Thyroid gland (tissue), 4 donors: ENCODE data around the gene PLXNB3. TPM values are rescaled to one million over a fixed set of nuclear protein-coding genes. Genes with fewer than 3 reads are reported as not detected.
"Not testable (repeated sequence)": the region's sequence is repeated elsewhere in the genome, so short reads cannot be mapped to it uniquely, and the experiment has no call there.

ENCODE experiments used
- DNase-seq, 2 donors: peaks; one replicate each; pipeline ENCODE4 v3.0.0-alpha.2; 2019
- H3K27ac ChIP-seq, 3 donors: fragments of 200-600 bp; sonication (generic); 1 replicate in 2 of 3; 2 replicates in 1 of 3; pipeline ENCODE4 v1.5.1; 2016 to 2019; ENCODE audit warnings: mild to moderate bottlenecking in 1 of 3, moderate library complexity in 1 of 3
- H3K27me3 ChIP-seq: fragments of 200-600 bp; sonication (generic); one replicate; pipeline ENCODE4 v1.5.1; 2019
- H3K36me3 ChIP-seq, 2 donors: fragments of 200-600 bp; sonication (generic); one replicate each; pipeline ENCODE4 v1.5.1; 2016 to 2019
- H3K4me1 ChIP-seq, 2 donors: fragments of 200-600 bp; sonication (generic); one replicate each; pipeline ENCODE4 v1.5.1; 2017 to 2019
- H3K4me3 ChIP-seq, 3 donors: fragments of 200-600 bp; sonication (generic); replicated peaks in 1 of 3; 1 replicate in 2 of 3; 2 replicates in 1 of 3; pipeline ENCODE4 v1.5.1; 2016; ENCODE audit warnings: mild to moderate bottlenecking in 1 of 3
- H3K9me3 ChIP-seq: fragments of 200-600 bp; sonication (generic); one replicate; pipeline ENCODE4 v1.5.1; 2017
- POLR2A ChIP-seq, 2 donors: fragments of 450-650 bp; IDR thresholded peaks; one replicate each; pipeline ENCODE4 v1.6.1; 2017; ENCODE audit warnings: antibody characterized with exemption in 2 of 2, mild to moderate bottlenecking in 2 of 2, moderate library complexity in 1 of 2
- WGBS, 2 donors: methylation state at CpG; one replicate each; pipeline ENCODE4 v1.1.5; 2017; 5-methylcytosine and 5-hydroxymethylcytosine counted together
- intact Hi-C: fragments of 100-400 bp; cut with DNase I; formaldehyde crosslinking; loops from one replicate; pipeline ENCODE4 v1.15.1; 2023
- total RNA-seq, 4 donors: library from RNA; depleted of rRNA; stranded (reverse); fragments of >200 nt; gene quantifications; one replicate each; pipeline ENCODE4 v1.2.3, GENCODE V29; 2016
- TF ChIP-seq, protein P1 (sequence below), 6 experiments: fragments of 200-600 bp in 3 of 6; fragments of 450-650 bp in 3 of 6; sonication (generic) in 3 of 6; IDR thresholded peaks; one replicate each; pipeline ENCODE4 v1.5.1; 2016 to 2019; ENCODE audit warnings: antibody characterized with exemption in 6 of 6, mild to moderate bottlenecking in 2 of 6, inconsistent platforms in 1 of 6, moderate library complexity in 1 of 6

PLXNB3 gene
- total RNA-seq, 4 donors from 2014 or later: 0.67 to 2.0 (median 1.1) TPM

DNA sequence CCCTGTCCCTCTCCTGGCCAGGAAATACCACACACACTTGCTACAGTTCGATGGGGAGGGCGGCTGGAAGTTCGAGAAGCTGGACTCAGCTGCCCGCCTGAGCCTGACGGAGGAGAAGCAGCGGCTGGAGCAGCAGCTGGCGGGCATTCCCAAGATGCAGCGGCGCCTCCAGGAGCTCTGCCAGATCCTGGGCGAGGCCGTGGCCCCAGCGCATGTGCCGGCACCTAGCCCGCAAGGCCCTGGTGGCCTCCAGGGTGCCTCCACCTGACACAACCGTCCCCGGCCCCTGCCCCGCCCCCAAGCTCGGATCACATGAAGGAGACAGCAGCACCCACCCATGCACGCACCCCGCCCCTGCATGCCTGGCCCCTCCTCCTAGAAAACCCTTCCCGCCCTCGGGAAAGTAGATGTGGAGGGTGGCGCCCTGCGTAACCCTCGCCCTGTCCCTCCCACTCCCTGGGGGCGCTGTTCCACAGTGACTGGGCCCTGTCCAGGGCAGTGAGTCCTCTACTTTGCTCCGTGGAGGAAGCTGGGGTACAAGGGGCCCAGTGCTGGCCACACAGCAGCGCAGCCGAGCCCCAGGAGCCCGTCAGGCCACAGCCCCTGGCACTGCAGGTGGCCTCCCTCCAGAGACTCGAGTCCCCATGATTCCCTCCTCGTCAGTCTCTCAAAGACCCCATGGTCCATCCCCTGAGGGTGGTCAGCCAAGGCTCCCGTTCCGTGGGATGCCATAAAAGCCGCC is 20.4 kb upstream of the PLXNB3 start:
- WGBS, 2 donors: 0% methylated on average over 2 of the region's 35 CpGs; no CpG with 5 or more reads in 1 of the 2 donors
- H3K27me3 ChIP-seq, H3K9me3 ChIP-seq, H3K4me3 ChIP-seq, H3K27ac ChIP-seq, intact Hi-C loops, H3K36me3 ChIP-seq, H3K4me1 ChIP-seq: not testable (repeated sequence)
- peak; percentile 72 to 82 for DNase-seq
- TF ChIP-seq POLR2A (IDR thresholded peaks at IDR 0.05): peak in 1 of 2 donors; percentile 20

DNA sequence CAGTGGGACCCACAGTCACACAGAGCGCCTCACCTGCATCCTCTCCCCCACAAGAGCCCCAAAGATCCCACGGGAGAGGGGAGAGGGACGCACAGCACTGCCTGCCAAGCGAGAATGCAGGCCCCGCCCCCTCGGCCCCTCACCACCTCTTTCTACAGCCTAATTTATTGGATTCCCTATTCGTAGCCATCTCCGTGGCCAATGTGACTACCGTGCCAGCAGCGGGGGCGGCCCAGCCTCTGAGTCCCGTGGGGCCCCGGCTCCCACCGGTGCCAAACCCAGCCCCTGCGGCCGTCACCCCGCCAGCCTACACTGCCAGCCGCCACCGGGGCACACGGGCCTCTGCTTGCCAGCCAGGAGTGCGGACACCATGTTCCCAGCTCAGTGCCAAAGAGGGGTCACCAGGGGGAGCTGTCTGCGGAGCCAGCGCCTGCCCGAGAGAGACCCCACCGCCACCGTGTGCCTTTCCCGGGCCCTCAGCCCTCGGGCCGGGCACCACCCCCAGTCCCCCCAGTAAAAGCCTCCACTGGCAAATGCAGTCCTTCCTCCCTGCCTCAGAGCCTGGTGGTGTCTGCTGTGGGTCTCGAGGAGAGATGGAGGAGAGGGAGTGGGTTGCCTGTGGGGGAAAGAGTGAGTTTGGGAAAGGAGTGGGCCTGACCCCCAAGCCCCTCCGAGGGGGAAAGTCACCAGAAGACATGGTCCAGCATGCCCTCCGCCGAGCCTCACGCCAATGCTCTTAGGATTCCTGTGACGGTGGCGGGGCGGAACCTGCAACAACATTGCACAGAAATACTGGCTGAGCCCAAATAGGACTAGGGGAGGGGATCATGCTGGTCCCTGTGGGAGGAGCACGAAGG is 19.6 kb upstream of the PLXNB3 start:
- Histone ChIP-seq H3K9me3 (no peaks in the 10 kb centered on the region), H3K27ac (no peak overlapping the region), H3K27me3 (no peaks in the 10 kb centered on the region), H3K36me3 (no peaks in the 10 kb centered on the region), H3K4me1 (peaks cover 0 to 4% of the 10 kb centered on the region in 2 donors), H3K4me3 (no peak overlapping the region)
- peak; percentile 31 to 38 for DNase-seq
- TF ChIP-seq POLR2A (IDR thresholded peaks at IDR 0.05): no peak
- TF ChIP-seq, protein P1, sequence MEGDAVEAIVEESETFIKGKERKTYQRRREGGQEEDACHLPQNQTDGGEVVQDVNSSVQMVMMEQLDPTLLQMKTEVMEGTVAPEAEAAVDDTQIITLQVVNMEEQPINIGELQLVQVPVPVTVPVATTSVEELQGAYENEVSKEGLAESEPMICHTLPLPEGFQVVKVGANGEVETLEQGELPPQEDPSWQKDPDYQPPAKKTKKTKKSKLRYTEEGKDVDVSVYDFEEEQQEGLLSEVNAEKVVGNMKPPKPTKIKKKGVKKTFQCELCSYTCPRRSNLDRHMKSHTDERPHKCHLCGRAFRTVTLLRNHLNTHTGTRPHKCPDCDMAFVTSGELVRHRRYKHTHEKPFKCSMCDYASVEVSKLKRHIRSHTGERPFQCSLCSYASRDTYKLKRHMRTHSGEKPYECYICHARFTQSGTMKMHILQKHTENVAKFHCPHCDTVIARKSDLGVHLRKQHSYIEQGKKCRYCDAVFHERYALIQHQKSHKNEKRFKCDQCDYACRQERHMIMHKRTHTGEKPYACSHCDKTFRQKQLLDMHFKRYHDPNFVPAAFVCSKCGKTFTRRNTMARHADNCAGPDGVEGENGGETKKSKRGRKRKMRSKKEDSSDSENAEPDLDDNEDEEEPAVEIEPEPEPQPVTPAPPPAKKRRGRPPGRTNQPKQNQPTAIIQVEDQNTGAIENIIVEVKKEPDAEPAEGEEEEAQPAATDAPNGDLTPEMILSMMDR (IDR thresholded peaks at IDR 0.05): no peak
- intact Hi-C loops: no loop called here
- WGBS, 2 donors: 10 to 26% methylated on average over 7 to 10 of the region's 38 CpGs

DNA sequence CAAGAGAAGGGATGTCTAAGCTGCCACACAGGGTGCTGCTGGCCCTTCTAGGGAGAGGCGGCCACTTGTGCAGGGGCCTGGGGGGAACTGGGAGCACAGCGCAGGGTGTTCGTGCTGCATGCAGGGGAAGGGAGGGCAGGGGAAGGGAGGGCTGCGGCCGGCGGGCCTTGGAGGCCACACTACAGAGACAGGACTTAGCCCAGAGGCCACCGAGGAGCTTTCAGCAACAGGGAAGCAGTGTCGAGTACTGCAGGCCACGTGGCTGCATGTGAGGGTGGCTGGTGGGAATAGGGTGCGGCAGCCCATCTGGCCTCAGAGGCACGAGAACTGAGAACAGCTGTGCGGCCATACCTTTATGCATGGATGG is 19.0 kb upstream of the PLXNB3 start:
- not testable (repeated sequence) for H3K36me3 ChIP-seq, DNase-seq

DNA sequence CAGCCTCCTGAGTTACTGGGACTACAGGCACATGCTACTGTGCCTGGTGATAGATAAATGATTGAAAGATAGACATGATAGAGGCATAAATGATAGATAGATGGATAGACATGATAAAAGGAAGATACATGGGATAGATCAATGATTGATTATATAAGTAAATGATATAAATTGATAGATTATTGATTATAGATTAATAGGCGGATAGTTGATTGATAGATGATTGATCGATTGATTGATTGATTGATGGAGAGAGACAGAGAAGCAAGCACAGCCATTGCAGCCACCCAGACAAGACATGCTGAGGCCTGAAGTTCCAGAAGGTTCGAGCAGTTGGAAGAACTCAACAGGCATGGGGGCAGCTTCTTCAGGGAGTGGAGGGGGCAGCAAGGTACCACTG is 17.7 kb upstream of the PLXNB3 start:
- no peak for DNase-seq
- Histone ChIP-seq H3K36me3 (no peaks in the 10 kb centered on the region), H3K4me3 (no peak overlapping the region), H3K27me3 (no peaks in the 10 kb centered on the region), H3K4me1 (peaks cover 0 to 4% of the 10 kb centered on the region in 2 donors), H3K27ac (no peak overlapping the region), H3K9me3 (no peaks in the 10 kb centered on the region)
- intact Hi-C loops: no loop called here
- 71 to 90% methylated on average over 3 of the region's 3 CpGs for WGBS, 2 donors
- TF ChIP-seq, protein P1 (IDR thresholded peaks at IDR 0.05): no peak
- TF ChIP-seq POLR2A (IDR thresholded peaks at IDR 0.05): no peak

More for the DNA sequence above, 19.0 kb upstream of the PLXNB3 start:
- H3K4me1 ChIP-seq, H3K27me3 ChIP-seq, H3K4me3 ChIP-seq, H3K9me3 ChIP-seq, H3K27ac ChIP-seq, intact Hi-C loops: not testable (repeated sequence)
- WGBS, 2 donors: 20 to 22% methylated on average over 2 to 4 of the region's 12 CpGs

DNA sequence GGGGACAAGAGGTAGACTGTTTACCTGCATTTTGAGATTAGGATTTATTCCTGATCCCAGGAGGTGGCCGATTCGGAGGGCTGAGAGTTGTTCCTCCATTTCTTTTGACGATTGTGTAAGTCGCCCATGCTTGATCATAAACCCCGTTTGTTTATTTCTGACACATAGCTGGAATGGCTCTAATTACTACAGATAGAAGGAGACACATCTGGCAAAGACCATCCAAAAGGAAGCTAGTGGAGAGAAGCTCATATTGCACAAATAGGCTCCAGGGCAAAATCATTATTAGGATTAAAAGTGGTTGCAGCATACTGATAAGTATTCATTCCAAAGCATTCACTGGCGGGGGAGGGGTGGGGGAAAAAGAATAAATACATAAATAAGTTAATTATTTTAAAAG is 17.1 kb upstream of the PLXNB3 start:
- H3K9me3 ChIP-seq, H3K36me3 ChIP-seq, H3K27me3 ChIP-seq, DNase-seq, H3K27ac ChIP-seq, intact Hi-C loops, H3K4me3 ChIP-seq, H3K4me1 ChIP-seq: not testable (repeated sequence)
- WGBS, 2 donors: 80 to 87% methylated on average over 5 to 6 of the region's 6 CpGs

DNA sequence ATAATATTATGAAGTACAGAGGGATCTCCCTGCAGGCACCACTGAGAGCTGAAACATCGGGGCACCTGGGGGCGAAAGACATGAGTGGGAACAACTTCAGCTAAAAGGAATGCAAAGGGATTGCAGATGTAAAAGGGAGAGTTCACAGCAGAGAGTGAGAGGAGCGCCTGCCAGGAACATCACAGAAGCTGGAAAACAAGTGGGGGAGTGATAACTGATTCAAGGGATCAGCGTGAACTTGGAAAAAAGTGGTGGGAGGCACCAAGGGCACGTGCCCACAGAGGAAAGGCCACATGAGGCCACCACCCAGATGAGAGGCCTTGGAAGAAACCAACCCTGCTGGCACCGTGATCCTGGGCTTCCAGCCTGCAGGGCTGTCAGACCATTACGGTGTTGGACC is 15.0 kb upstream of the PLXNB3 start:
- H3K36me3 ChIP-seq, intact Hi-C loops, H3K27ac ChIP-seq, H3K27me3 ChIP-seq, H3K4me3 ChIP-seq, DNase-seq, H3K4me1 ChIP-seq, H3K9me3 ChIP-seq: not testable (repeated sequence)
- 86 to 88% methylated on average over 5 of the region's 7 CpGs for WGBS, 2 donors
